Kidney (tissue), 14 donors: ENCODE data around the gene COMMD3. TPM values are rescaled to one million over a fixed set of nuclear protein-coding genes. Genes with fewer than 3 reads are reported as not detected.

Experiments
- DNase-seq, 5 donors: peaks; one replicate each; pipeline ENCODE4 v3.0.0-alpha.2; 2013 to 2020
- FAIRE-seq: peaks from 2 replicates; lab custom pipeline; 2012; peaks lifted over from hg19 to GRCh38; lab: Jason Lieb, UNC
- H3K27ac ChIP-seq, 2 donors: one replicate each; pipeline ENCODE4 v1.7.0; 2013; ENCODE audit warnings: low read depth in 2 of 2, low read length in 2 of 2, inconsistent platforms in 1 of 2
- H3K27me3 ChIP-seq: one replicate; pipeline ENCODE4 v1.7.1; 2013; ENCODE audit warnings: low read length, inconsistent platforms; ENCODE audit not compliant: control insufficient read depth, insufficient read depth
- H3K36me3 ChIP-seq, 3 donors: one replicate each; pipeline versions ENCODE4 v1.7.0 to v1.7.1; 2013; ENCODE audit warnings: low read length in 3 of 3, control low read depth in 1 of 3, inconsistent platforms in 1 of 3; ENCODE audit not compliant: insufficient read depth in 3 of 3, control insufficient read depth in 2 of 3
- H3K4me1 ChIP-seq, 3 donors: one replicate each; pipeline versions ENCODE4 v1.7.0 to v1.7.1; 2013; ENCODE audit warnings: low read length in 3 of 3, inconsistent platforms in 1 of 3, low read depth in 1 of 3; ENCODE audit not compliant: control insufficient read depth in 2 of 3, insufficient read depth in 2 of 3
- H3K4me3 ChIP-seq, 3 donors: one replicate each; pipeline versions ENCODE4 v1.7.0 to v1.8.1; 2013; ENCODE audit warnings: low read length in 3 of 3, control low read depth in 1 of 3, inconsistent platforms in 1 of 3
- H3K9ac ChIP-seq, 3 donors: one replicate each; pipeline versions ENCODE4 v1.7.0 to v1.7.1; 2013; ENCODE audit warnings: low read length in 3 of 3, control low read depth in 1 of 3, inconsistent platforms in 1 of 3
- H3K9me3 ChIP-seq, 3 donors: one replicate each; pipeline versions ENCODE4 v1.7.0 to v1.7.1; 2013; ENCODE audit warnings: low read length in 3 of 3, control low read depth in 1 of 3, inconsistent platforms in 1 of 3; ENCODE audit not compliant: control insufficient read depth in 2 of 3, insufficient read depth in 1 of 3
- intact Hi-C: fragments of 100-400 bp; cut with DNase I; formaldehyde crosslinking; loops from one replicate; pipeline ENCODE4 v1.11.1; 2022
- polyA plus RNA-seq: library from polyadenylated mRNA; stranded (reverse); fragments of 350-450 nt; fragmentation: Illumina TruSeq; extraction: RNeasy Lipid Tissue Mini Kit (QIAGEN cat#74804); gene quantifications from one replicate; pipeline ENCODE4 v1.2.3, GENCODE V29; 2014; ENCODE audit warnings: low read depth, low replicate concordance; ENCODE audit not compliant: insufficient read depth
- total RNA-seq: library from RNA; stranded (reverse); fragmentation: NEBNext Ultra II Directional; extraction: Animal tissue kit (Norgen Biotek cat#: 25700); gene quantifications from one replicate; pipeline ENCODE4 v1.2.1, GENCODE V29; 2021
- TF ChIP-seq, protein P1 (sequence below): IDR thresholded peaks from 3 replicates; pipeline ENCODE4 v1.5.1; 2012; ENCODE audit warnings: mild to moderate bottlenecking, moderate library complexity, borderline replicate concordance; ENCODE audit not compliant: insufficient read depth; ENCODE audit errors: extremely low read depth
- donor health status: control.
- donor health status: control.
- donor health status: control.
- donor health status: control.
- donor health status: control.
- donor health status: DM: yes; HTN: yes; CAD: no.
- donor health status: Normal renal cell carcinoma (clear cell type).

Gene COMMD3
- total and polyA plus RNA-seq, 2 donors from 2014 or later: 46.2 to 72.8 TPM

DNA sequence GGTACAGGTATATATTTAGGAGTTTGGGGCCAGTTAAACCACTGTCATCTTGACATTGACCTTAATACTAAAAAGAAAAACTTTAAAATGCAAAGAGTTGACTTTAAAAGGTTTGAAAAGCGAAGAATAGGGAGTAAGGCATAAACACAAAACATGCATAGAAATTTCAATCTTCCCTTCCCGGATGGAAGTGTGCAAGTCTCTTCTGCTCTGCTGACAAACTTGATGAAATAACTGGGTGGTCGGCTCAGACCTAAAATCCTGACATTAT is 25.7 kb downstream of the COMMD3 start:
- intact Hi-C loops: no loop called here
- no peak for FAIRE-seq

DNA sequence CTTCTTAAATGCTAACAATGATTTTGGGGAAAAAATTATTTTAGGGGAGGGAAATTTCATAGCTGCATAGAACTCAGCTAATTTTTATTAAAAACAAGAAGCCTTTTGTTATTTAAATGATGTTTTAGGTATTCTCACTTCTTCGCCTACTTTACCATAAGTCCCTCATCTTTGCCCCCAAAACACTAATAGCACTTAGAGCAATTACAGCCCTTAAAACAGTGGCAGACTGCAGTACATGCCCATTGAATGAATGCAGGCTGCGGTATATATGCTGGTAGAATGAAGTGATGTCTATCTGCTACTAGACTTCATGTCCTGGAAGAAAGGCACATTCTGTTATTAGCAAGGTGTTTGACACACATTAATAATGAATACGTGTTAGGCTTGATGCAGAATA is 26.2 kb downstream of the COMMD3 start:
- H3K36me3 ChIP-seq: no peaks in the 10 kb centered on the region
- peaks cover 0 to 5% (median 3%) of the 10 kb centered on the region in 3 donors for H3K4me1 ChIP-seq
- FAIRE-seq (no peak), DNase-seq (peak in 1 of 5 donors; percentile 31)
- no peak overlapping the region for H3K27ac ChIP-seq
- H3K4me3 ChIP-seq: no peak overlapping the region
- H3K27me3 ChIP-seq: peaks cover 77% of the 10 kb centered on the region
- no peak overlapping the region for H3K9ac ChIP-seq
- peaks cover 0 to 3% (median 0%) of the 10 kb centered on the region in 3 donors for H3K9me3 ChIP-seq
- TF ChIP-seq, protein P1, sequence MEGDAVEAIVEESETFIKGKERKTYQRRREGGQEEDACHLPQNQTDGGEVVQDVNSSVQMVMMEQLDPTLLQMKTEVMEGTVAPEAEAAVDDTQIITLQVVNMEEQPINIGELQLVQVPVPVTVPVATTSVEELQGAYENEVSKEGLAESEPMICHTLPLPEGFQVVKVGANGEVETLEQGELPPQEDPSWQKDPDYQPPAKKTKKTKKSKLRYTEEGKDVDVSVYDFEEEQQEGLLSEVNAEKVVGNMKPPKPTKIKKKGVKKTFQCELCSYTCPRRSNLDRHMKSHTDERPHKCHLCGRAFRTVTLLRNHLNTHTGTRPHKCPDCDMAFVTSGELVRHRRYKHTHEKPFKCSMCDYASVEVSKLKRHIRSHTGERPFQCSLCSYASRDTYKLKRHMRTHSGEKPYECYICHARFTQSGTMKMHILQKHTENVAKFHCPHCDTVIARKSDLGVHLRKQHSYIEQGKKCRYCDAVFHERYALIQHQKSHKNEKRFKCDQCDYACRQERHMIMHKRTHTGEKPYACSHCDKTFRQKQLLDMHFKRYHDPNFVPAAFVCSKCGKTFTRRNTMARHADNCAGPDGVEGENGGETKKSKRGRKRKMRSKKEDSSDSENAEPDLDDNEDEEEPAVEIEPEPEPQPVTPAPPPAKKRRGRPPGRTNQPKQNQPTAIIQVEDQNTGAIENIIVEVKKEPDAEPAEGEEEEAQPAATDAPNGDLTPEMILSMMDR: no peak
- intact Hi-C loops: no loop called here

More for the DNA sequence above, 25.7 kb downstream of the COMMD3 start:
- TF ChIP-seq, protein P1: no peak
- no peak overlapping the region for H3K9ac ChIP-seq
- peaks cover 0 to 3% (median 0%) of the 10 kb centered on the region in 3 donors for H3K9me3 ChIP-seq
- H3K4me1 ChIP-seq: peaks cover 0 to 6% (median 3%) of the 10 kb centered on the region in 3 donors
- H3K27me3 ChIP-seq: peaks cover 77% of the 10 kb centered on the region
- H3K27ac ChIP-seq: no peak overlapping the region
- DNase-seq: peak in 1 of 5 donors; percentile 22
- no peaks in the 10 kb centered on the region for H3K36me3 ChIP-seq
- H3K4me3 ChIP-seq: no peak overlapping the region

GRCh38 chr10:22343731-22344130 is 27.5 kb downstream of the COMMD3 start:
- peaks cover 0 to 5% (median 3%) of the 10 kb centered on the region in 3 donors for H3K4me1 ChIP-seq
- peak in 2 of 5 donors; percentile 15 to 40 for DNase-seq
- H3K4me3 ChIP-seq: no peak overlapping the region
- intact Hi-C loops: no loop called here
- H3K36me3 ChIP-seq: no peaks in the 10 kb centered on the region
- TF ChIP-seq, protein P1: no peak
- no peak for FAIRE-seq
- H3K27ac ChIP-seq: no peak overlapping the region
- H3K9me3 ChIP-seq: peaks cover 0 to 3% (median 0%) of the 10 kb centered on the region in 3 donors
- H3K27me3 ChIP-seq: peaks cover 69% of the 10 kb centered on the region
- H3K9ac ChIP-seq: no peak overlapping the region

DNA sequence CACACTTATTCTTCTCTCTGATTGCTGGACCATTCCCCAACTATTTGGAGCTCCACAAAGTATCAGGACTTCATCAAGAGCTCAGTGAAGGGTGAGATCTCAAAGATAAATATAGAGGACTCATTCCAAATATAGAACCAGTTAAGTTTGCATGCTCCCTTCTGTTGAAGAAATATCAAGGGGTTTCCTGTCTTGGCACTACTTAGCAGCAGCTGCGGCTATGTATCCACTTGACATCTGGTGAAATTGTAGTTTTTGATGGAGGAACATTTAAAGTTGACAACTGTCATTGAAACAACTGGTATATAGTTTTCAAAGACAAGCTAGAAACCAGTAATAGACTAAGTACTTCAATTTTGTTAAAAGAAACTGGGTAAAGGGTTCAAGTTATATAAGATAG is 28.1 kb downstream of the COMMD3 start:
- H3K9me3 ChIP-seq: peaks cover 0 to 3% (median 0%) of the 10 kb centered on the region in 3 donors
- no peak for FAIRE-seq
- intact Hi-C loops: no loop called here
- TF ChIP-seq, protein P1: no peak
- H3K9ac ChIP-seq: no peak overlapping the region
- no peaks in the 10 kb centered on the region for H3K36me3 ChIP-seq
- no peak overlapping the region for H3K4me3 ChIP-seq
- peak in 2 of 5 donors; percentile 8 to 54 for DNase-seq
- peaks cover 63% of the 10 kb centered on the region for H3K27me3 ChIP-seq
- no peak overlapping the region for H3K27ac ChIP-seq
- peaks cover 0 to 5% (median 3%) of the 10 kb centered on the region in 3 donors for H3K4me1 ChIP-seq
